ENCODE measurements around the gene EIF6. TPM values are rescaled to one million over a fixed set of nuclear protein-coding genes. Genes with fewer than 3 reads are reported as not detected.
A peak's percentile ranks its signal among the peaks of the same experiment; 100 is the strongest.

EIF6 gene
- total and polyA plus RNA-seq, 4 donors, result 60.8 to 160 (median 106) TPM

DNA sequence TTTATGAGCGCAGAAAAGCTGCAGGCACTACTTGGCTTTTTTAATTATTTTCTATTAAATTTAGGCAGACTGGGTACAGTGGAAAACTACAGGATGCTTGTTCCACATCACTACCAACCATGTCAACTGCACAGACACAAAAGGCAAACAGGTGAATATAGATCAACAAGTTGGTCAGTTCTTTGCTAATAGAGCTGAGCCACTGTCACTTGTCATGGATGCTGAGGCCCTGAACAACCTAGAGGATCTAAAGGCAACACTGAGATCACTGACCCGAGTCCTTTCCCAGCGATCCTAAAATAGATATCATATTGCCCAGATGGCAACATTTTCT is 42.1 kb upstream of the EIF6 start:
- DNase-seq (ENCODE audit: low spot score), result no peak
- Histone ChIP-seq H3K9me3 (ENCODE audit: control insufficient read depth in 4 of 4, low read length in 3 of 4) (no peaks in the 10 kb centered on the region), H3K4me3 (ENCODE audit: low read depth in 1 of 3, low read length in 3 of 3) (no peak overlapping the region), H3K4me1 (ENCODE audit: control insufficient read depth in 4 of 4, insufficient read depth in 4 of 4, low read length in 3 of 4) (peaks cover 6 to 34% (median 26%) of the 10 kb centered on the region in 4 donors), H3K27me3 (ENCODE audit: control insufficient read depth in 4 of 4, insufficient read depth in 4 of 4, low read length in 3 of 4) (no peaks in the 10 kb centered on the region), H3K9ac (ENCODE audit: low read depth in 1 of 2, low read length in 2 of 2) (no peak overlapping the region), H3K27ac (ENCODE audit: low read depth in 1 of 2, low read length in 2 of 2) (peak overlapping the region; percentile 37 to 74), H3K36me3 (ENCODE audit: control insufficient read depth in 4 of 4, insufficient read depth in 3 of 4, low read depth in 1 of 4, low read length in 3 of 4) (no peaks in the 10 kb centered on the region)
- TF ChIP-seq FOXA1 (IDR thresholded peaks at IDR 0.05) (no peak), GABPA (IDR thresholded peaks at IDR 0.05 in 1 of 2, conservative IDR thresholded peaks at IDR 0.05 in 1 of 2) (no peak), TAF1 (conservative IDR thresholded peaks at IDR 0.05) (no peak), NR2F2 (IDR thresholded peaks at IDR 0.05) (no peak), EGR1 (IDR thresholded peaks at IDR 0.05; ENCODE audit: low read depth in 2 of 2) (no peak), HNF4G (IDR thresholded peaks at IDR 0.05) (no peak), FOXA2 (IDR thresholded peaks at IDR 0.05) (no peak), RXRA (IDR thresholded peaks at IDR 0.05) (no peak), HNF4A (conservative IDR thresholded peaks at IDR 0.05) (no peak), RAD21 (IDR thresholded peaks at IDR 0.05) (no peak), YY1 (IDR thresholded peaks at IDR 0.05) (no peak), JUND (IDR thresholded peaks at IDR 0.05) (no peak), SP1 (IDR thresholded peaks at IDR 0.05) (no peak)
- TF ChIP-seq, protein P1, sequence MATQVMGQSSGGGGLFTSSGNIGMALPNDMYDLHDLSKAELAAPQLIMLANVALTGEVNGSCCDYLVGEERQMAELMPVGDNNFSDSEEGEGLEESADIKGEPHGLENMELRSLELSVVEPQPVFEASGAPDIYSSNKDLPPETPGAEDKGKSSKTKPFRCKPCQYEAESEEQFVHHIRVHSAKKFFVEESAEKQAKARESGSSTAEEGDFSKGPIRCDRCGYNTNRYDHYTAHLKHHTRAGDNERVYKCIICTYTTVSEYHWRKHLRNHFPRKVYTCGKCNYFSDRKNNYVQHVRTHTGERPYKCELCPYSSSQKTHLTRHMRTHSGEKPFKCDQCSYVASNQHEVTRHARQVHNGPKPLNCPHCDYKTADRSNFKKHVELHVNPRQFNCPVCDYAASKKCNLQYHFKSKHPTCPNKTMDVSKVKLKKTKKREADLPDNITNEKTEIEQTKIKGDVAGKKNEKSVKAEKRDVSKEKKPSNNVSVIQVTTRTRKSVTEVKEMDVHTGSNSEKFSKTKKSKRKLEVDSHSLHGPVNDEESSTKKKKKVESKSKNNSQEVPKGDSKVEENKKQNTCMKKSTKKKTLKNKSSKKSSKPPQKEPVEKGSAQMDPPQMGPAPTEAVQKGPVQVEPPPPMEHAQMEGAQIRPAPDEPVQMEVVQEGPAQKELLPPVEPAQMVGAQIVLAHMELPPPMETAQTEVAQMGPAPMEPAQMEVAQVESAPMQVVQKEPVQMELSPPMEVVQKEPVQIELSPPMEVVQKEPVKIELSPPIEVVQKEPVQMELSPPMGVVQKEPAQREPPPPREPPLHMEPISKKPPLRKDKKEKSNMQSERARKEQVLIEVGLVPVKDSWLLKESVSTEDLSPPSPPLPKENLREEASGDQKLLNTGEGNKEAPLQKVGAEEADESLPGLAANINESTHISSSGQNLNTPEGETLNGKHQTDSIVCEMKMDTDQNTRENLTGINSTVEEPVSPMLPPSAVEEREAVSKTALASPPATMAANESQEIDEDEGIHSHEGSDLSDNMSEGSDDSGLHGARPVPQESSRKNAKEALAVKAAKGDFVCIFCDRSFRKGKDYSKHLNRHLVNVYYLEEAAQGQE (IDR thresholded peaks at IDR 0.05), result no peak
- TF ChIP-seq, protein P2, sequence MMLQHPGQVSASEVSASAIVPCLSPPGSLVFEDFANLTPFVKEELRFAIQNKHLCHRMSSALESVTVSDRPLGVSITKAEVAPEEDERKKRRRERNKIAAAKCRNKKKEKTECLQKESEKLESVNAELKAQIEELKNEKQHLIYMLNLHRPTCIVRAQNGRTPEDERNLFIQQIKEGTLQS (IDR thresholded peaks at IDR 0.05), result no peak
- TF ChIP-seq, protein P3, sequence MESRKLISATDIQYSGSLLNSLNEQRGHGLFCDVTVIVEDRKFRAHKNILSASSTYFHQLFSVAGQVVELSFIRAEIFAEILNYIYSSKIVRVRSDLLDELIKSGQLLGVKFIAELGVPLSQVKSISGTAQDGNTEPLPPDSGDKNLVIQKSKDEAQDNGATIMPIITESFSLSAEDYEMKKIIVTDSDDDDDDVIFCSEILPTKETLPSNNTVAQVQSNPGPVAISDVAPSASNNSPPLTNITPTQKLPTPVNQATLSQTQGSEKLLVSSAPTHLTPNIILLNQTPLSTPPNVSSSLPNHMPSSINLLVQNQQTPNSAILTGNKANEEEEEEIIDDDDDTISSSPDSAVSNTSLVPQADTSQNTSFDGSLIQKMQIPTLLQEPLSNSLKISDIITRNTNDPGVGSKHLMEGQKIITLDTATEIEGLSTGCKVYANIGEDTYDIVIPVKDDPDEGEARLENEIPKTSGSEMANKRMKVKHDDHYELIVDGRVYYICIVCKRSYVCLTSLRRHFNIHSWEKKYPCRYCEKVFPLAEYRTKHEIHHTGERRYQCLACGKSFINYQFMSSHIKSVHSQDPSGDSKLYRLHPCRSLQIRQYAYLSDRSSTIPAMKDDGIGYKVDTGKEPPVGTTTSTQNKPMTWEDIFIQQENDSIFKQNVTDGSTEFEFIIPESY (IDR thresholded peaks at IDR 0.05), result no peak
- TF ChIP-seq, protein P4, sequence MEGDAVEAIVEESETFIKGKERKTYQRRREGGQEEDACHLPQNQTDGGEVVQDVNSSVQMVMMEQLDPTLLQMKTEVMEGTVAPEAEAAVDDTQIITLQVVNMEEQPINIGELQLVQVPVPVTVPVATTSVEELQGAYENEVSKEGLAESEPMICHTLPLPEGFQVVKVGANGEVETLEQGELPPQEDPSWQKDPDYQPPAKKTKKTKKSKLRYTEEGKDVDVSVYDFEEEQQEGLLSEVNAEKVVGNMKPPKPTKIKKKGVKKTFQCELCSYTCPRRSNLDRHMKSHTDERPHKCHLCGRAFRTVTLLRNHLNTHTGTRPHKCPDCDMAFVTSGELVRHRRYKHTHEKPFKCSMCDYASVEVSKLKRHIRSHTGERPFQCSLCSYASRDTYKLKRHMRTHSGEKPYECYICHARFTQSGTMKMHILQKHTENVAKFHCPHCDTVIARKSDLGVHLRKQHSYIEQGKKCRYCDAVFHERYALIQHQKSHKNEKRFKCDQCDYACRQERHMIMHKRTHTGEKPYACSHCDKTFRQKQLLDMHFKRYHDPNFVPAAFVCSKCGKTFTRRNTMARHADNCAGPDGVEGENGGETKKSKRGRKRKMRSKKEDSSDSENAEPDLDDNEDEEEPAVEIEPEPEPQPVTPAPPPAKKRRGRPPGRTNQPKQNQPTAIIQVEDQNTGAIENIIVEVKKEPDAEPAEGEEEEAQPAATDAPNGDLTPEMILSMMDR (IDR thresholded peaks at IDR 0.05; ENCODE audit: low read depth, low read length, missing input control), result no peak
- TF ChIP-seq, protein P5, sequence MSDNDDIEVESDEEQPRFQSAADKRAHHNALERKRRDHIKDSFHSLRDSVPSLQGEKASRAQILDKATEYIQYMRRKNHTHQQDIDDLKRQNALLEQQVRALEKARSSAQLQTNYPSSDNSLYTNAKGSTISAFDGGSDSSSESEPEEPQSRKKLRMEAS (IDR thresholded peaks at IDR 0.05), result no peak
- WGBS, result 47% methylated on average over 3 of the region's 3 CpGs

Data from liver (tissue), 9 donors.